ENCODE data around the gene EXOSC10. TPM values are rescaled to one million over a fixed set of nuclear protein-coding genes. Genes with fewer than 3 reads are reported as not detected.
A peak's percentile ranks its signal among the peaks of the same experiment; 100 is the strongest.

Gene EXOSC10
- total RNA-seq, 5 donors from 2014 or later (not counting 1 experiment from before 2014, with no cell fraction given) = 72.5 to 85.2 (median 82.1) TPM

GRCh38 chr1:11061652-11062365 is 37.9 kb downstream of the EXOSC10 start:
- Mint-ChIP-seq H3K4me3 (peak overlapping the region in 2 of 3 donors; percentile 22 to 92), H3K27me3 (no peaks in the 10 kb centered on the region), H3K9me3 (no peaks in the 10 kb centered on the region), H3K4me1 (peaks cover 28 to 41% (median 35%) of the 10 kb centered on the region in 3 donors), H3K36me3 (peaks cover 17% of the 10 kb centered on the region), H3K27ac (peak overlapping the region; percentile 52 to 93)
- Histone ChIP-seq H3K9me3 (no peaks in the 10 kb centered on the region), H3K4me3 (ENCODE audit: control insufficient read depth in 1 of 2, extremely low read depth in 1 of 2, low read length in 1 of 2) (no peak overlapping the region), H3K27ac (ENCODE audit: low read length) (peak overlapping the region; percentile 71), H3K27me3 (replicated peaks in 1 of 2; ENCODE audit: control insufficient read depth in 2 of 2, extremely low read depth in 1 of 2, insufficient read depth in 2 of 2, low read length in 1 of 2) (no peaks in the 10 kb centered on the region), H3K36me3 (ENCODE audit: control insufficient read depth in 2 of 2, extremely low read depth in 1 of 2, insufficient read depth in 1 of 2, low read length in 1 of 2) (peaks cover 0 to 23% of the 10 kb centered on the region in 2 donors), H3K4me1 (ENCODE audit: control insufficient read depth in 1 of 2, extremely low read depth in 1 of 2, insufficient read depth in 2 of 2, low read length in 2 of 2) (peaks cover 9 to 37% of the 10 kb centered on the region in 2 experiments)
- DNase-seq = no peak
- ChIA-PET POLR2A (interaction anchor here in 1 of 2 donors (1.1 to 1.5 kb wide), 2 partner anchors 8 to 36 kb away, joined by 3 to 5 read pairs; no protein-coding TSS in a partner anchor), CTCF (interaction anchor here in 1 of 2 donors (0.6 to 4.6 kb wide), 2 partner anchors 24 to 706 kb away, joined by 3 to 30 read pairs; no protein-coding TSS in a partner anchor)
- no peak for ATAC-seq (replicated peaks in 1 of 4)
- 83% methylated on average over 4 of the region's 5 CpGs for WGBS (ENCODE audit: insufficient coverage)

GRCh38 chr1:11059968-11060830 is 39.5 kb downstream of the EXOSC10 start, which contains the start of gene SRM:
SRM (minus strand) TSS chr1:11060018; CDS start chr1:11059943, 75 bp downstream.
- POLR2A ChIA-PET = interaction anchor here (0.6 to 1.1 kb wide), 3 partner anchors 9 to 1895 kb away, joined by 3 to 6 read pairs (median 4); no protein-coding TSS in a partner anchor
- peak; percentile 95 to 98 (median 96) for ATAC-seq (replicated peaks in 1 of 4)

GRCh38 chr1:11059155-11059967 is 40.3 kb downstream of the EXOSC10 start:
- POLR2A ChIA-PET = interaction anchor here in 1 of 2 donors (0.6 kb wide), 1 partner anchor 19 kb away, joined by 4 read pairs; no protein-coding TSS in a partner anchor
- Histone ChIP-seq H3K36me3 (ENCODE audit: control insufficient read depth in 2 of 2, extremely low read depth in 1 of 2, insufficient read depth in 1 of 2, low read length in 1 of 2) (peaks cover 7 to 16% of the 10 kb centered on the region in 2 donors), H3K27me3 (replicated peaks in 1 of 2; ENCODE audit: control insufficient read depth in 2 of 2, extremely low read depth in 1 of 2, insufficient read depth in 2 of 2, low read length in 1 of 2) (no peaks in the 10 kb centered on the region), H3K4me3 (ENCODE audit: control insufficient read depth in 1 of 2, extremely low read depth in 1 of 2, low read length in 1 of 2) (peak overlapping the region; percentile 66 to 72), H3K4me1 (ENCODE audit: control insufficient read depth in 1 of 2, extremely low read depth in 1 of 2, insufficient read depth in 2 of 2, low read length in 2 of 2) (peaks cover 9 to 37% of the 10 kb centered on the region in 2 experiments), H3K9me3 (no peaks in the 10 kb centered on the region), H3K27ac (ENCODE audit: low read length) (no peak overlapping the region)
- peak overlapping the region; percentile 79 to 86 for H3K27ac Mint-ChIP-seq
- no peaks in the 10 kb centered on the region for H3K9me3 Mint-ChIP-seq
- peaks cover 2% of the 10 kb centered on the region for H3K36me3 Mint-ChIP-seq
- CTCF ChIA-PET = interaction anchor here in 1 of 2 donors (0.5 to 4.6 kb wide), 3 partner anchors 22 to 1116 kb away, joined by 6 to 30 read pairs (median 8); no protein-coding TSS in a partner anchor
- no peaks in the 10 kb centered on the region for H3K27me3 Mint-ChIP-seq
- DNase-seq = peak in 6 of 35 experiments; percentile 5 to 23 (median 10)
- H3K4me1 Mint-ChIP-seq = peaks cover 28 to 41% (median 35%) of the 10 kb centered on the region in 3 donors
- ATAC-seq (replicated peaks in 1 of 4) = peak; percentile 30 to 42 (median 34)
- peak overlapping the region; percentile 87 to 92 (median 92) for H3K4me3 Mint-ChIP-seq
- 2% methylated on average over 62 of the region's 72 CpGs for WGBS (ENCODE audit: insufficient coverage)

More at GRCh38 chr1:11059968-11060830, 39.5 kb downstream of the EXOSC10 start, which contains the start of gene SRM:
- peaks cover 4% of the 10 kb centered on the region for H3K36me3 Mint-ChIP-seq
- peak within 1 kb of the TSS; percentile 93 to 95 for H3K27ac Mint-ChIP-seq
- peak within 1 kb of the TSS; percentile 92 for H3K4me3 Mint-ChIP-seq
- peaks cover 28 to 41% (median 35%) of the 10 kb centered on the region in 3 donors for H3K4me1 Mint-ChIP-seq
- peaks cover 7 to 21% of the 10 kb centered on the region in 2 donors for H3K36me3 ChIP-seq (ENCODE audit: control insufficient read depth in 2 of 2, extremely low read depth in 1 of 2, insufficient read depth in 1 of 2, low read length in 1 of 2)
- peak within 1 kb of the TSS; percentile 71 for H3K27ac ChIP-seq (ENCODE audit: low read length)
- under 1% methylated on average over 76 of the region's 83 CpGs for WGBS (ENCODE audit: insufficient coverage)
- CTCF ChIA-PET = interaction anchor here (0.5 to 4.6 kb wide), 5 partner anchors 21 to 1117 kb away, joined by 3 to 30 read pairs (median 4); no protein-coding TSS in a partner anchor
- no peaks in the 10 kb centered on the region for H3K9me3 ChIP-seq
- no peaks in the 10 kb centered on the region for H3K27me3 Mint-ChIP-seq
- H3K9me3 Mint-ChIP-seq = no peaks in the 10 kb centered on the region
- H3K4me3 ChIP-seq (ENCODE audit: control insufficient read depth in 1 of 2, extremely low read depth in 1 of 2, low read length in 1 of 2) = peak within 1 kb of the TSS; percentile 82 to 88
- H3K4me1 ChIP-seq (ENCODE audit: control insufficient read depth in 1 of 2, extremely low read depth in 1 of 2, insufficient read depth in 2 of 2, low read length in 2 of 2) = peaks cover 9 to 37% of the 10 kb centered on the region in 2 experiments
- H3K27me3 ChIP-seq (replicated peaks in 1 of 2; ENCODE audit: control insufficient read depth in 2 of 2, extremely low read depth in 1 of 2, insufficient read depth in 2 of 2, low read length in 1 of 2) = no peaks in the 10 kb centered on the region
- peak; percentile 76 to 93 (median 87) for DNase-seq

GRCh38 chr1:11058595-11059154 is 41.0 kb downstream of the EXOSC10 start:
- Histone ChIP-seq H3K4me1 (ENCODE audit: control insufficient read depth in 1 of 2, extremely low read depth in 1 of 2, insufficient read depth in 2 of 2, low read length in 2 of 2) (peaks cover 9 to 37% of the 10 kb centered on the region in 2 experiments), H3K9me3 (no peaks in the 10 kb centered on the region), H3K27ac (ENCODE audit: low read length) (no peak overlapping the region), H3K27me3 (replicated peaks in 1 of 2; ENCODE audit: control insufficient read depth in 2 of 2, extremely low read depth in 1 of 2, insufficient read depth in 2 of 2, low read length in 1 of 2) (no peaks in the 10 kb centered on the region), H3K36me3 (ENCODE audit: control insufficient read depth in 2 of 2, extremely low read depth in 1 of 2, insufficient read depth in 1 of 2, low read length in 1 of 2) (peaks cover 7 to 16% of the 10 kb centered on the region in 2 donors), H3K4me3 (ENCODE audit: control insufficient read depth in 1 of 2, extremely low read depth in 1 of 2, low read length in 1 of 2) (peak overlapping the region; percentile 66 to 72)
- H3K4me3 Mint-ChIP-seq = peak overlapping the region; percentile 87 to 92 (median 92)
- H3K4me1 Mint-ChIP-seq = peaks cover 28 to 41% (median 35%) of the 10 kb centered on the region in 3 donors
- CTCF ChIA-PET = interaction anchor here in 1 of 2 donors (0.6 to 1.3 kb wide), 3 partner anchors 21 to 223 kb away, joined by 3 to 11 read pairs (median 6); no protein-coding TSS in a partner anchor
- ATAC-seq (replicated peaks in 1 of 4) (no peak), DNase-seq (no peak)
- WGBS (ENCODE audit: insufficient coverage) = 67% methylated on average over 26 of the region's 28 CpGs
- H3K27me3 Mint-ChIP-seq = no peaks in the 10 kb centered on the region
- peak overlapping the region in 1 of 2 donors; percentile 49 for H3K27ac Mint-ChIP-seq
- POLR2A ChIA-PET = no interaction called here
- H3K9me3 Mint-ChIP-seq = no peaks in the 10 kb centered on the region
- peaks cover 4% of the 10 kb centered on the region for H3K36me3 Mint-ChIP-seq

- H3K27me3 ChIP-seq (replicated peaks in 1 of 2; ENCODE audit: control insufficient read depth in 2 of 2, extremely low read depth in 1 of 2, insufficient read depth in 2 of 2, low read length in 1 of 2) = peaks cover 0 to under 1% of the 10 kb centered on the region in 2 experiments
- no peaks in the 10 kb centered on the region for H3K9me3 Mint-ChIP-seq
- H3K27ac ChIP-seq (ENCODE audit: low read length) = no peak overlapping the region
- no peak overlapping the region for H3K4me3 ChIP-seq (ENCODE audit: control insufficient read depth in 1 of 2, extremely low read depth in 1 of 2, low read length in 1 of 2)
- POLR2A ChIA-PET = no interaction called here
- H3K27me3 Mint-ChIP-seq = no peaks in the 10 kb centered on the region
- peaks cover 9 to 36% of the 10 kb centered on the region in 2 experiments for H3K4me1 ChIP-seq (ENCODE audit: control insufficient read depth in 1 of 2, extremely low read depth in 1 of 2, insufficient read depth in 2 of 2, low read length in 2 of 2)
- CTCF ChIA-PET = interaction anchor here in 1 of 2 donors (0.7 to 1.3 kb wide), 3 partner anchors 18 to 223 kb away, joined by 3 to 11 read pairs (median 6); no protein-coding TSS in a partner anchor
- H3K4me3 Mint-ChIP-seq = peak overlapping the region; percentile 61 to 92 (median 87)
- H3K27ac Mint-ChIP-seq = no peak overlapping the region
- WGBS (ENCODE audit: insufficient coverage) = 98% methylated on average over 11 of the region's 14 CpGs
- no peaks in the 10 kb centered on the region for H3K9me3 ChIP-seq
- no peak for ATAC-seq (replicated peaks in 1 of 4)
- H3K4me1 Mint-ChIP-seq = peaks cover 22 to 35% (median 31%) of the 10 kb centered on the region in 3 donors
- peaks cover 4% of the 10 kb centered on the region for H3K36me3 Mint-ChIP-seq
- no peak for DNase-seq
- H3K36me3 ChIP-seq (ENCODE audit: control insufficient read depth in 2 of 2, extremely low read depth in 1 of 2, insufficient read depth in 1 of 2, low read length in 1 of 2) = peaks cover 7 to 16% of the 10 kb centered on the region in 2 donors
Observed at GRCh38 chr1:11058026-11058425, 41.6 kb downstream of the EXOSC10 start.

Measured in T-cell (primary cell).